HG02759 (cell line): ENCODE data around the gene MLF1.

Experiments used
- ATAC-seq: cut with Tn5 transposase; IDR thresholded peaks from one replicate; pipeline ENCODE4 v1.9.1; 2021; ENCODE audit warnings: mild to moderate bottlenecking, moderate library complexity; ENCODE audit not compliant: unreplicated experiment

Gene MLF1

GRCh38 chr3:158573714-158574113, 2.7 kb downstream of the MLF1 start:
- no peak for ATAC-seq

GRCh38 chr3:158574646-158575045, 3.7 kb downstream of the MLF1 start:
- ATAC-seq = no peak

- ATAC-seq = no peak
These were observed 19.2 kb downstream of the MLF1 start for GRCh38 chr3:158590223-158590622.

DNA sequence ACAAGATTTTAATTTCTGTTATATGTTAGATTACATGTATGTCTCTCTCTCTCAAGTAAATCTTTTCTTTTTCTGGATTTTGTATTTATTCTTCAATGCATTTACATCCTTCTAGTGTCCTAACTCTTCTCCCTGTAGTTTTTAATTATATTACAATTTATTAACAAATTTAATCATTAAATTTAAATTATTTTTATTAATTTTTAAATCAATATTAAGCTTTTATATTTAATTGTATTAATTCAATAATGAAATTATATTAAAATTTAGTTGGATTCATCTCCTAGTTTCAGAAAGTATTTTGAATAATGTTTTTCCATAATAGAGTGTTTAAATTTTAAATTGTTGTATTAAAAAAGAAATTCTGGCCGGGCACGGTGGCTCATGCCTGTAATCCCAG, 29.8 kb downstream of the MLF1 start:
- no peak for ATAC-seq

GRCh38 chr3:158602227-158602626, 31.2 kb downstream of the MLF1 start:
- ATAC-seq = no peak

DNA sequence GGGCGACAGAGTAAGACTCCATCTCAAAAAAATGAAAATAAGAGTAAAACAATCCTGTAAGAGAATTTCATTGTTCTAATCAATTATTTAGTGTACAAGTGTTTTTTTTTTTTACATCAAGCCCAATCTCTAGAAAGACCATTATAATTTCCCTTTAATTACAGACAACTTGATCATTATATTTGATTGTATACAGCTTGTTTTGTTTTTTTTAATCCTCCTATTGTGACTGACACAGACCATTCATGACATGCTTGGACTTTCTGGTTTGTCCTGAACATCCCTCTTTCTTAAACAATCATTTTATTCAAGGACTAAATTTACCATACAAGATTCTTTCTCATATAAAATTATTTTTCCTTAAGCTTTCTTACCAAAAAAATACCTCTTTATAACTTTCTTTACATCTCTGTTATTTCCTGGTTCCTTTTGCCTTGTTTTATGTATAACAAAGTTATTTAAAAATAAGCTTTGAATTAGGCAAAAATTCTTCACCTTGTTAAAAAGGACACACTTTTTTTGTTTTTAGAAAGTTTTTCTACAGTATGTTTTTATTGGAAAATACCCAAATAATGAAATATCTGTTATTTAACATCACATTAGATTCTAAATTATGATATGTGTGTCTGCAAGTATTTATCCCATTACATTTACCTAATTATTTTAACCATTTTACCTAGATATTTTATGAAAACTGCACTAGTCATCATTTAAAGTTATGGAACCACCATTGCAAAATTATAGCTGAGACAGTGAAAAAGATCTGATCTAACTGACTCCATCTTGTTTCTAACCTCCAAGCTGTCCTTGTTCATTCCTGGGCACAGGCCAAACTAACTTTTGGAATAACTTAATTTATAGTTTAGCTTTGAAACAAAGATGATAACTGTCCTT, 47.2 kb downstream of the MLF1 start:
- ATAC-seq = no peak

DNA sequence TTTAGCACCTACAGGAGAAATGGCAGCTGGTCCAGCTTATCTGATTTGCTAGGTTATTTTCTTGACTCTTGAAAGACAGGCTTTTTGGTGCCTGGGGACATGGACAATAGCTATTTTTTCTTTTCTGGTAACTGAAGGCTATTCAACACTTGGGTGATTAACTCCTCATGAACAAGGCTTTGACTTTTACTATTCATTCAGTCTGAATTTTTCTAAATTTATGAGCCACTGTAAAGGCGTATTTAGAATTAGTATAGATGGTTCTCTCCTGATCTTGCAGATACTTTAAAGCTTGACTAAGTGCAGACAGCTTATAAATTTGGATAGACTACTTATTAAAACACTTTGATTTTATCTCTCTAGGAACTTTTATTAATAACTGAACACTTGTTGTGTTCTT, 54.9 kb downstream of the MLF1 start:
- ATAC-seq = no peak

DNA sequence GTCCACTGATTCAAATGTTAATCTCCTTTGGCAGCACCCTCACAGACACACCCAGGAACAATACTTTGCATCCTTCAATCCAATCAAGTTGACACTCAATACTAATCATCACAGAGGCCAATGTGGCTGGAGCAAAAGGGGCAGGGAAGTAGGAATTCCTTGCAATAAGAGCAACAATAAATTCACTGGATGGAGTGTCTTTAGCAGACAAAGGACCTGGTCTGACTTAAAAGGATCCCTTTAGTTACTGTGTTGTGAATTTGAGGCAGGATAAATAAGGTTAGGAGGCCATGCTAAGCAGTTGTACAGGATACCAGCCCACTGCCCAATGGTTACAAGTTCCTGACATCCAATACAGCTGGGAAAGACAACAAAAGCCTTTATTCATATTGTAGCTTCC, 61.0 kb downstream of the MLF1 start:
- no peak for ATAC-seq

GRCh38 chr3:158640646-158641045, 69.7 kb downstream of the MLF1 start:
- ATAC-seq = no peak

- no peak for ATAC-seq
These were observed 71.0 kb downstream of the MLF1 start for GRCh38 chr3:158642005-158642404.

DNA sequence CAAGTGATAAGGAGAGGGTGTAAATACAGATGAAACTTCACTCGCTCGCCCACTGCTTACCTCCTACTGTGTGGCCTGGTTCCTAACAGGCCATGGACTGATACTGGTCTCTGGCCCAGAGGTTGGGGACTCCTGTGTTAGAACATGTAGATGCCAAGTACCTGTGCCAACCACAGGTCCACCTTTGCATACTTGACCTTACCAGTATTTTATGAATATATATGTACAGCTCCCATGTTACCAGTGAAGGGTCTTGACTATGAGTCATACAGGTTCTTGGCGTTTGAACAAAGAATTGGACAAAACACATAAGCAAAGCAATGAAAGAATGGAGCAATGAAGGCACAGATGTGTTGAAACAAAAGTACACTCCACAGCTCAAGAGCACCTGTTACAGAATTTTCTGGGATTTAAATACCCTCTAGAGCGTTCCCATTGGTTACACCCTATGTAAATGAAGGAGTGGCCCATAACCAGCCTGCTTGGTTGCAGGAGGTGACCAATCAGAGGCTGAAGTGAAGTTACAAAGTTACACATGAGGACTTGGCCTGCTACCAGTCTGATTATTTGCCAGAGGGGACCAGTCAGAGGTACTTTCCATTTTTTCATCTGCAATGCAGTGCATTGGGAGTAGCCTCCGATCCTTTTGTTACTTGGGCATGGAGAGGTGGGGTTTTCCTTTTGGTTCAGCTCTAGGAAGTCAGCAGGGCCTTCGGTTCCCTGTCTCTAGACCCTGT, 71.6 kb downstream of the MLF1 start:
- no peak for ATAC-seq

GRCh38 chr3:158644345-158644908, 73.4 kb downstream of the MLF1 start, which contains the start of gene GFM1:
GFM1 (plus strand) TSS chr3:158644527; CDS start chr3:158644635, 108 bp downstream.
- ATAC-seq = peak; percentile 99

DNA sequence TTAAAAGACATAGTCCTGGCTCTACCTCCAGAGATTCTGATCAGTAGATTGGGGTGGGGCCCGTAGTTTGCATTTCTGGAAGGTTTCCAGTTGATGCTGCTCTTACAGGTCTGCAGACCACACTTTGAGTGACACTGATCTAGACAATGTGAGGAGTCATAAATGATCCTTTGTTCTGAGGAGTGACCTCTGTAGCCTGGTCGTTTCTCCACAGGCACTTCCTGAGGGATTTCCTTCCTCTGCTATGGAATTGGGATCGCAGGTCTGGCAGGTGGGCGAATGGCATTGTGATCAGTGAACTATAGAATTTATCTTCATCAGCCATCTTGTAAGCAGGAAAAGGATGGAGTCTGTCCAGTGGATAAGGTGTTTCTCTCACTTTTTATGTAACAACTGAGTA, 78.8 kb downstream of the MLF1 start:
- no peak for ATAC-seq

- ATAC-seq = no peak
These were observed 80.2 kb downstream of the MLF1 start for GRCh38 chr3:158651192-158651591.

GRCh38 chr3:158652463-158652862, 81.5 kb downstream of the MLF1 start:
- ATAC-seq = no peak
